Measurements from ENCODE around the gene ZEB2.

GRCh38 chr2:144493027-144493809 is 26.7 kb downstream of the ZEB2 start:
- TF ChIP-seq CTCF (IDR thresholded peaks at IDR 0.05): no peak
- no peak for TF ChIP-seq EZH2 (IDR thresholded peaks at IDR 0.05)
- TF ChIP-seq EZH2phosphoT487 (IDR thresholded peaks at IDR 0.05): no peak
